GM12873 (cell line): ENCODE data around the gene PKDCC.

Experiments used
- TF ChIP-seq, protein P1 (sequence below): IDR thresholded peaks from 2 replicates; pipeline ENCODE4 v1.5.1; 2012; ENCODE audit warnings: low read depth, mild to moderate bottlenecking, moderate library complexity, low read length, control low read depth; ENCODE audit not compliant: insufficient read depth; ENCODE audit errors: missing control alignments

Gene PKDCC

DNA sequence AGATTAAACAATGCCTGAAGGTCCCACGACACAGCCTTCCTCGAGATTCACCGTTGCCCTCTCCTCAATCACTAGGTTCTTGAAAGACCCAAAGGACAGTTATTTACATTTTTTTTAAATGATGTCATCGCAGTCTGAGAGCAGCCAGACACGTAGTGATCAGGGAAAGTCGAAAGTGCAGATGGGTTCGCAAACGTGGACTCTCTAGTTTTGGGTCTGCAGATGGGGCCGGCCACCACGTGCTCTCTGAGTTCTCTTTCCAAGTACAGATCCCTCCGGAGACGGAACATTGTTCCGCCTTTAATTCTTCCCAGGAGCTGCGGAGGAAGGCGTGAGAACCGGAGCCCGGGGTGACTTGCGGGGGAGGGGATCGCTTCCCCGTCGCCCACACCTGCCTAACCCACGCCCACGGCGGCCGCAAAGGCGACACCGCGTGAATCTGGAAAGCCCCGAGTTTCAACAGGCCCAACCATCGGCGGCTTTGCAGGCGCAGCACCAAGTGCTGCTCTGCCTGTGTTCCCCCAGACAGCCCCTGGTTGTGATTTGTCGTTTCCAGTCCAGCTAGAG is 54.3 kb downstream of the PKDCC start:
- TF ChIP-seq, protein P1, sequence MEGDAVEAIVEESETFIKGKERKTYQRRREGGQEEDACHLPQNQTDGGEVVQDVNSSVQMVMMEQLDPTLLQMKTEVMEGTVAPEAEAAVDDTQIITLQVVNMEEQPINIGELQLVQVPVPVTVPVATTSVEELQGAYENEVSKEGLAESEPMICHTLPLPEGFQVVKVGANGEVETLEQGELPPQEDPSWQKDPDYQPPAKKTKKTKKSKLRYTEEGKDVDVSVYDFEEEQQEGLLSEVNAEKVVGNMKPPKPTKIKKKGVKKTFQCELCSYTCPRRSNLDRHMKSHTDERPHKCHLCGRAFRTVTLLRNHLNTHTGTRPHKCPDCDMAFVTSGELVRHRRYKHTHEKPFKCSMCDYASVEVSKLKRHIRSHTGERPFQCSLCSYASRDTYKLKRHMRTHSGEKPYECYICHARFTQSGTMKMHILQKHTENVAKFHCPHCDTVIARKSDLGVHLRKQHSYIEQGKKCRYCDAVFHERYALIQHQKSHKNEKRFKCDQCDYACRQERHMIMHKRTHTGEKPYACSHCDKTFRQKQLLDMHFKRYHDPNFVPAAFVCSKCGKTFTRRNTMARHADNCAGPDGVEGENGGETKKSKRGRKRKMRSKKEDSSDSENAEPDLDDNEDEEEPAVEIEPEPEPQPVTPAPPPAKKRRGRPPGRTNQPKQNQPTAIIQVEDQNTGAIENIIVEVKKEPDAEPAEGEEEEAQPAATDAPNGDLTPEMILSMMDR = no peak

DNA sequence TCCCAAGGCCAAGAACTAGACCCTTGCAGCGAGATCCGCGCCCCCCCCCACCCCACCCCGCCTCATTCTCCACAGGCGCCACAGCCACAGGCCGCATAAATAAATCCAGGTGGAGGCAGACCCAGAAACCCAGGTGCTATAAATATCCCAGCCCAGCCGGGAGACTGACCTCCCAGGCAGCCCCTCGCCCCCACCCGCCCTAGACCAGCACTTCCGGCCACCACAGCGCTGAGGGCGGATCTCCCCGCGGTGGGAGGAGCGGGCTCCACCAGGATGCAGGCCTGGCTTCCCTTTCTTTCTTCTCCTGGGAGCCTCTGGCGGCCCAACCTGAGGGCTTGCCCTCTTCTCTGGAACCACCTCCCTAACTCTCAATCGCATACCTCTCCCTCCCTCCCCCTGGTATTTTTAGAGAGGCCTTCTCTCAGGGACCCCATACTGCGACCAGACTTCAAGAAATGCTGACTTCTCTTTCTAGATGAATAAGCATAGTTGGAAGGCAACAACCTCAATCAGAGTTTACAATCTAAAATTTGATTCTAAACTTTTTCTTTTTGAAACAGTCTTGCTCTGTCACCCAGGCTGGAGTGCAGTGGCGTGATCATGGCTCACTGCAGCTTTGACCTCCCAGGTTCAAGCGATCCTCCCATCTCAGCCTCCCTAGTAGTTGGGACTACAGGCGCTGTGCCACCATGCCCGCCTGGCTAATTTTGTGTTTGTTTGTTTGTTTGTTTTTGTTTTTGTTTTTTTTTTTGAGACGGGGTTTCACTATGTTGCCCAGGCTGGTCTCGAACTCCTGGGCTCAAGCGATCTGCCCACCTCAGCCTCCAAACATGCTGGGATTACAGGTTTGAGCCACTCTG is 55.0 kb downstream of the PKDCC start:
- TF ChIP-seq, protein P1 = no peak

DNA sequence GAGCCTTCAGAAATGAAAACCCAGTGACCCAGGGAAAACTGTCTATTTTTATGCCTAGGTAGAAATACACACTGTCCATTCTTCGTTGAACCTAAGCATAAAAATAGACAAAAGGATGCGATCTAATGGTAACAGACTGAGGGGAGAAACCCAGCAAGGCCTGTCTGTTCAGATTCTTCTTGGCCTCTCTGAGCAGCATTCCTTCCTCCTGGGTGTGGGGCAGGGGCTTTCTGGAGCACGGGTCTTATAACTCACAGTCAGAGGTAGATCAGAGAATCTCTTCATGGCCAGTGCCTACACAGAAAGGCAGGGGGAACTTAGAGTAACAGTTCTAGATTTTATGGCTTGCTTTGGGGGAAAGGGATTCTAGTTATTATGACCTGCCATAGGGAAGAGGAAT is 56.0 kb downstream of the PKDCC start:
- TF ChIP-seq, protein P1 = no peak

DNA sequence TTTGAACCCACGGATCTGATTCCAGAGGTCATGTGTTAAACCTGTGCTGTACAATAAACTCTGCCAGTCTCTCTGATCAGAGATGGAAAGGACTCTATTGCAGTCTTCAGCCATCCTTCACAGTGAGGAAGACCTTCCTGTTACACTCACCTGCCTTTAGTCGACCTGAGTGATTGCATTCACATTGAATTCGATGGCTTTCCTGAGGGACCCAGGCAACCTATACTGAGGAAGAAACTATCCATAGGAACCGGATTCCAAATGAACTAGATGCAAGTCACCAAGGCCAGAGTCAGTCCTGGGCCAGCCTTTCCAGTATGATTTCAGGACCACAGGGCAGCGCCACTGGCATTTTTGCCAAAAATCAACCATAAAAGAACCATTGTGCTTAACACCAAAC is 56.8 kb downstream of the PKDCC start:
- TF ChIP-seq, protein P1 = no peak

DNA sequence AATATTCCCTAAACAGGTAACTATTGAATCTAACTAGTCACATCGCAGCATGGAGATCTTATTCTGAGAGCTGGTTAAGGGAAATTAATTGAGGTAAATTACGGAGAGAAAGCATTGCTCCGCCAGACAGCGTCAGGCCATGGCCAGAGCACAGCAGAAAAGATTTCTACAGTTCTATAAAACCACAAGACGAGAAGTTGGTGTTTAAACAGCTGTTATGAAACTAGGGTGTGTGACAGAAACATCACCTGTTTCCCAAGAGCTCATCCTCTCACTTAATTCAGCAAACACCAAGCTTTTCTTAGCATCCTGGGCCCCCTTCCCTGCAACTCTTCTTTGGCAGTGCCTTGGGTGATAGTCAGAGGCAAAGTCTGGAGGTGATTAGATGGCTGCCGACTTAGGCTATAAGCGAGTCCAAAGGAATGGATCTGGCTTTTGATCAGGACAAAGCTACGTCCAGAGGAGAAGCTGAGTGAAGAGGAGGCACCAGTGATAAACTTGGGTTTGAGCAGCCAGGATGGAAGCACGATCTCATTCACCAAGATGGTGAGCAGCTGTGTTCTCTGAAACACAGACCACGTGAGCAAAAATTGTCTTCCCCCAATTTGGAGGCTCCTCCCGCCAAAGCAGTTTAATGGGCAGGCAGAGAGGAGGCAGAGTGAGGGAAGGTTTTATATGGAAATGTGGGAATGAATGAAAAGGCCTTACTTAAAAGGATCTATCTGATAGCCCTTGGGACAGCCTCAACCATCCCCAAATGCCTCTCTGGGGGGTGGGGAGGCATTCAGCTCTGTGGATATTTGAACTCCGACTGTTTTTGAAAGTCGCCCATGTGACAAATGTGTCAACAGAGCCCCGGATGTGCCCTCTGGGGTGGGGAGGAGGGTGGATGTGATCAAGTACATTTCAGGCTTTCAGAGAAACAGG is 57.8 kb downstream of the PKDCC start:
- TF ChIP-seq, protein P1 = no peak

DNA sequence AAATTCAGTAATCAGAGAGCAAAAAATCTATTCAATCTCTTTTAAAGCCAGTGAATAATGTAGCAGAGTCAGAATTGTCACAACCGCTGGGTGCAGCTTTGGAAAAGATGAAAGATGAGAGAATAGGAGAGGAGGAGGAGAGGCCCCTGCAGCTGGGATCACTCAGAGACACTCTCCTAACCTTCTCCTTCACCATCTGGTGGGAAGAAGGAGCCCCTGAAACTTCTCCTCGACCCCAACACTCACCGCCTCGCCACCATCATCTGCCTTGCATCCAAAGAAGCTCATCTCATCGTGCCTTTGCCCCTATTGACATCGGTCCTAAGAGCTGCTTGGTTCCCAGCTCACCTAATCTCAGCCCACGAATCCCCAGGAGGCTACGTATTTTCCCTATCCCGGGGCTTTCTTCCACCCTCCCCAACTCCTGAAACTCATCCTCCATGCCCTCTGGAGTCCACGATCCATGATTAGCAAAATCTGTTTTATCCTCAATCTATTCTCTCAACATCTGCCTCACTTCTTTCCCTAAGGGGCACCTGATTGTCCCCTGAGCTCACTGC is 58.5 kb downstream of the PKDCC start:
- TF ChIP-seq, protein P1 = no peak
